HT1080 (cell line): Measurements from ENCODE around the gene NEMP1. TPM values are rescaled to one million over a fixed set of nuclear protein-coding genes. Genes with fewer than 3 reads are reported as not detected.
"Not testable (repeated sequence)": the region's sequence is repeated elsewhere in the genome, so short reads cannot be mapped to it uniquely, and the experiment has no call there.

Experiments used
- DNase-seq: peaks from one replicate; pipeline ENCODE4 v3.0.0-alpha.2; 2015; ENCODE audit warnings: low read depth
- polyA plus RNA-seq, 2 experiments: library from polyadenylated mRNA; depleted of rRNA; stranded (reverse); fragments of >200 nt; gene quantifications; 2 replicates each; pipeline ENCODE4 v1.2.3, GENCODE V29; 2015
- total RNA-seq: library from RNA; depleted of rRNA; stranded (reverse); fragments of >200 nt; shearing (Covaris generic); gene quantifications from 2 replicates; pipeline ENCODE4 v1.2.3, GENCODE V29; 2014; rRNA removed

The NEMP1 gene
- 19.0 and 23.3 TPM in 2 replicates for total RNA-seq
- polyA plus RNA-seq (2015; cell fraction: cytosol; rRNA removed): 18.8 and 21.2 TPM in 2 replicates
- polyA plus RNA-seq (2015; cell fraction: nucleus; rRNA removed): 49.3 and 51.4 TPM in 2 replicates

GRCh38 chr12:57078519-57079404 lies at the start of gene NEMP1:
TSS of gene NEMP1 (minus strand) at chr12:57078791. CDS start at chr12:57078745, 46 bp downstream.
- peak; percentile 100 for DNase-seq

- DNase-seq: peak; percentile 80
Measured at GRCh38 chr12:57127726-57128518, 49.3 kb upstream of the NEMP1 start, which contains the start of gene LRP1. TSS of gene LRP1 (plus strand) at chr12:57128483. CDS start at chr12:57128965, 482 bp downstream.

GRCh38 chr12:57127101-57127725 lies 48.6 kb upstream of the NEMP1 start:
- peak; percentile 69 for DNase-seq

GRCh38 chr12:57126561-57126960 lies 48.0 kb upstream of the NEMP1 start:
- no peak for DNase-seq

- no peak for DNase-seq
Measured at GRCh38 chr12:57126061-57126460, 47.5 kb upstream of the NEMP1 start.

- peak; percentile 64 for DNase-seq
Measured at GRCh38 chr12:57124261-57124877, 45.8 kb upstream of the NEMP1 start.

- no peak for DNase-seq
Measured at GRCh38 chr12:57123813-57124212, 45.2 kb upstream of the NEMP1 start.

GRCh38 chr12:57120718-57121117 lies 42.1 kb upstream of the NEMP1 start:
- DNase-seq: not testable (repeated sequence)

GRCh38 chr12:57119294-57120085 lies 40.9 kb upstream of the NEMP1 start:
- no peak for DNase-seq

- peak; percentile 88 for DNase-seq
Measured at GRCh38 chr12:57118711-57119271, 40.2 kb upstream of the NEMP1 start.

GRCh38 chr12:57116580-57117281 lies 38.1 kb upstream of the NEMP1 start:
- DNase-seq: no peak

- DNase-seq: no peak
Measured at GRCh38 chr12:57112492-57113294, 34.1 kb upstream of the NEMP1 start.

GRCh38 chr12:57111031-57111734 lies 32.6 kb upstream of the NEMP1 start, which contains the start of gene STAT6:
TSS of gene STAT6 (minus strand) at chr12:57111362. CDS start at chr12:57108278, 3,084 bp downstream.
- DNase-seq: peak; percentile 84

- DNase-seq: peak; percentile 58
Measured at GRCh38 chr12:57110104-57111030, 31.8 kb upstream of the NEMP1 start.

- DNase-seq: no peak
Measured at GRCh38 chr12:57109207-57110103, 30.9 kb upstream of the NEMP1 start.
